ENCODE results near the gene AQP6.

- no peak for TF ChIP-seq POLR2A (IDR thresholded peaks at IDR 0.05)
- no peak for TF ChIP-seq CTCF (IDR thresholded peaks at IDR 0.05)
Measured at GRCh38 chr12:49933796-49934195, 39.0 kb upstream of the AQP6 start.
